ENCODE measurements around the gene IMPDH1. TPM values are rescaled to one million over a fixed set of nuclear protein-coding genes. Genes with fewer than 3 reads are reported as not detected.

Gene IMPDH1
- total RNA-seq, 1 donor, result 37.2 TPM

- H3K4me3 ChIP-seq (ENCODE audit: low read depth, low read length), result peak overlapping the region; percentile 99
- peak; percentile 71 for DNase-seq (ENCODE audit: low read depth)
- no peak for TF ChIP-seq CTCF (IDR thresholded peaks at IDR 0.05; ENCODE audit: insufficient read depth, low read length)
Measured at GRCh38 chr7:128454808-128455542, 45.2 kb upstream of the IMPDH1 start.

- H3K4me3 ChIP-seq (ENCODE audit: low read depth, low read length), result peak overlapping the region; percentile 33
- no peak for TF ChIP-seq CTCF (IDR thresholded peaks at IDR 0.05; ENCODE audit: insufficient read depth, low read length)
- peak; percentile 93 for DNase-seq (ENCODE audit: low read depth)
Measured at GRCh38 chr7:128453836-128454804, 44.3 kb upstream of the IMPDH1 start.

- no peak for DNase-seq (ENCODE audit: low read depth)
- no peak overlapping the region for H3K4me3 ChIP-seq (ENCODE audit: low read depth, low read length)
- no peak for TF ChIP-seq CTCF (IDR thresholded peaks at IDR 0.05; ENCODE audit: insufficient read depth, low read length)
Measured at GRCh38 chr7:128452552-128452951, 42.8 kb upstream of the IMPDH1 start.

GRCh38 chr7:128450913-128451312, 41.1 kb upstream of the IMPDH1 start:
- no peak for DNase-seq (ENCODE audit: low read depth)
- TF ChIP-seq CTCF (IDR thresholded peaks at IDR 0.05; ENCODE audit: insufficient read depth, low read length), result no peak
- no peak overlapping the region for H3K4me3 ChIP-seq (ENCODE audit: low read depth, low read length)

GRCh38 chr7:128450409-128450808, 40.6 kb upstream of the IMPDH1 start:
- H3K4me3 ChIP-seq (ENCODE audit: low read depth, low read length), result no peak overlapping the region
- no peak for TF ChIP-seq CTCF (IDR thresholded peaks at IDR 0.05; ENCODE audit: insufficient read depth, low read length)
- DNase-seq (ENCODE audit: low read depth), result peak; percentile 18

GRCh38 chr7:128448751-128449302, 39.0 kb upstream of the IMPDH1 start:
- no peak for DNase-seq (ENCODE audit: low read depth)
- no peak overlapping the region for H3K4me3 ChIP-seq (ENCODE audit: low read depth, low read length)
- TF ChIP-seq CTCF (IDR thresholded peaks at IDR 0.05; ENCODE audit: insufficient read depth, low read length), result no peak

All from fibroblast of the aortic adventitia (primary cell).